ENCODE results near the gene SLC6A6.
"Not testable (repeated sequence)": the region's sequence is repeated elsewhere in the genome, so short reads cannot be mapped to it uniquely, and the experiment has no call there.

SLC6A6 gene

GRCh38 chr3:14503033-14503705 lies 100.8 kb downstream of the SLC6A6 start:
- no peak for DNase-seq

GRCh38 chr3:14503706-14504065 lies 101.3 kb downstream of the SLC6A6 start:
- no peak for DNase-seq

DNA sequence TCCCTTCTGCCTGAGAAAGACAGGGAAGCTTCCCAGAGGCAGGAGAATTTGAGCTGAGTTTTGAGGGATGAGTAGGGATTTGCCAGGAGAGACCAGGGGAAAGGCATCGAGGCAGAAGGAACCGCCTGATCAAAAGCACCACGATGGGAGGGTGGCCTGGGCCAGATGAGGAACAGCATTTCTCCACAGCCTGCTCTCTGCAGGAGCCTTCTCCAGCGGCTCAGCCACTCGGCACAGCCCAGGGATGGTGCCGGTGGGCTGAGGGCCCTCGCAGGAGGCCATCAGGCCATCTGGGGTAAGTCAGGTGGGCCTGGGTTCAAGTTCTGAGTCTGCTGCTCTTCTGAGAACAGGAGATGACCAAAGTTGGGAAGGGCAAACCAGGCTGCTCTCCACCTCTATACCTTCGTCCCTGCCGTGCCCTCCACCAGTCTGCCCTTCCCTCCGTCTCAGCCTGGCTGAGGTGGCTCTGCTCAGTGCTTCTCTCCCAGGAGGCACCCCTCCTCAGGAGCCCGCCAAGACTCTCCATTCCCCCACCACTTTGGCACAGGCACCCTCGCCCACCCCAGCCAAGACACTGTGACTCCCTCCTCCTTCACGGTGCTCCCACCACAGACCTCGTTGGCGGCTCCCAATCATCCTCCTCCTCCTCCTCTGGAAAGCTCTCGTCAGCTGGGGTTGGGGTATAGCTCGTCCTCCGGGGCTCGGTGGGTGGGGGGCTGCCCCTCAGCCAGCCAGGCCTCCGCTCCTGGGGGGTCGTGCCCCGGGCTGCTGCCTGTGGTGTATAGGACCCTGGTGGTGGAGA lies 102.8 kb downstream of the SLC6A6 start:
- DNase-seq: no peak

- DNase-seq: no peak
These were observed 103.5 kb downstream of the SLC6A6 start for GRCh38 chr3:14505803-14506500.

DNA sequence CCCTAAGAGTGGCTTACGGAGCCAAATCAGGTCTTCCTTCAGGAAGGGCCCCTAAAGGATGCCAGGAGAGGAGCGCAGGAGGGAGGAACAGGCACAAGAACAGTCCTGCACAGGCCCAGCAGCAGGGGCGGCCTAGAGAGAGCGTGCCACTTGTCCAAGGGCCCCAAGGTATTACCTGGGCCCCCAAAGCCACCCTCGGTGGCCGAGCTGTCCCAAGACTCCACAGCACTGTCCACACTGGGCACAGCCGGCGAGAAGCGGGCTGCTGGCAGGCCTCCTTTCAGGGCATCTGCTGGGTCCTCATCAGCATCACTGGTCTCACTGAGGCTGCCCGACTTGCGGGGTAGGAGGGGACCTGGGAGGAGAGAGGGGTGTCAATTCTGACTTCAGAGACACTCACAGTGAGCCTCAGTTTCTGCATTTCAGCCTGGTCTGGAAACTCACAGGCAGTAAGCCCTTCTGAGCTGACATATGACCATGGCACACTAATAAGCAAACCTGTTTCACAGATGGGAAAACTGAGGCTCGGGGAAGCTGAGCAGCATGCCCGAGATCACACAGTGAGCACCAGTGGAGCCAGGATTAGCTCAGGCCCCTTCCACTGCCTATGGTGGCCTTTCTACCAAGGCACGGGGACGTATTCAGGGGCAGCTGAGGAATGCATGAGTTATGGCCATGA lies 104.4 kb downstream of the SLC6A6 start:
- no peak for DNase-seq

DNA sequence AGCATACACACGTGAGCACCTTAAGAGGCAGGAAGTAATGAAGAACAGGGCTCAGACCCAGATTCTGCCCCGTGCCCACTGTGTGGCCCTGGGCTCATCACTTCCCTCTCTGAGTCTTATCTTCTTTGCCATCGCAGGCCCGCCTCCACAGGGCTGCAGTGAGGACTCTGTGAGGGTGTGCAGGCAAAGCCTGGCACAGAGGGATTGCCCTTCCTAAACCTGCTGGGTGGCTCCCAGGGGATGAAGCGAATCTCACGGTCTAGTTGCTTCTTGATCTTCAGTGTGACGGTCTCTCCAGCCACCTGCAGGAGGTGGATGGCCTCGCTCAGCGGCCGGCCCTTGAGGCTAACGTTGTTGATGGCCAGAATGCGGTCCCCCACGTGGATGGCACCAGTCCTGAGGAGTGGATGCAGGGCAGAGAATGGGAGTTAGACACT lies 104.9 kb downstream of the SLC6A6 start:
- no peak for DNase-seq

DNA sequence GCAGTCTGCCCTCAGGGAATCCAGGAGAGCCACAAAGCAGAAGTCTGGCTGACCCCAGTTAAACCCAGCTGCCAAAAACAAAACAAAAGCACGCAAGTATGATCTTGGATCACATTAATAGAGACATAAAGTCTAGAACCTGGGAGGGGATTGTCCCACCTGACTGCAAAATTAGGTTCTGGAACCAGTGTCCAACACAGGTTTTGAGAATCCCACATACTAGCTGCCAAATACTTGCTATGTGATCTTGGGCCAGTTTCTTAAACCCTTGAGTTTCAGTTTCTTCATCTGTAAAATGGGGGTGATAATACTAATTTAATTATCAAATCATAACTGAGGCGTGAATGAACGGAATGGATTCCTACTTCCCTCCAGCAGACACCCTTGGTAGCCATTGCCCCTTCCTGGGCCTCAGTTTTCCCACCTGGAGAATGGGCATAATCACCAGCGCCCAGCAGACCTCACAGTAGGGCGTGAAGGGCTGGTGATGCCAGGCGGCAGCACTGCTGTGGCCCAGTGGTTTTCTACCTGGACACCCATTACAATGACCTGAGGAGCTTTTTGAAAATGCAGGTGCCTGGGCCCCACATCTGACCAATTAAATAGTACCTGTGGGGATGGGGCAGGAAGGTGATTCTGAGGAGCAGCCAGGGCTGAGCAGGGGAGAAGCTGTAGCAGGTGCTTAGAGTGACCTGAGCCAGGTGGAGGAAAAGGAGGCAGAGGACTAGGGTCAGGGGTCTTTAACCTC lies 105.5 kb downstream of the SLC6A6 start:
- no peak for DNase-seq

DNA sequence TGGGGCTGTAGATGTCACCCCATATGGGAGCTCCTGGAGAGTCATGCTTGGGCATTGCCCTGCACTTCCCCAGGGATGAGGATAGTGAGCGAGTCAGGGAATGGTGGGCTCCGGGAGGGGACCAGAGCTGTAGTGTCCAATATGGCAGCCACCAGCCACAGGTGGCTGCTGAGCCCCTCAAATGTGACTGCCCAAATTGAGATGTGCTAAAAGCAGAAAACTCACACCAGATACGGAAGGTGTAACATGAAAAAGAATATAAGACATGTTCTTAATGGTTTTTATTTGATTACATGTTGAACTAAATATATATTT lies 106.1 kb downstream of the SLC6A6 start:
- DNase-seq: no peak

DNA sequence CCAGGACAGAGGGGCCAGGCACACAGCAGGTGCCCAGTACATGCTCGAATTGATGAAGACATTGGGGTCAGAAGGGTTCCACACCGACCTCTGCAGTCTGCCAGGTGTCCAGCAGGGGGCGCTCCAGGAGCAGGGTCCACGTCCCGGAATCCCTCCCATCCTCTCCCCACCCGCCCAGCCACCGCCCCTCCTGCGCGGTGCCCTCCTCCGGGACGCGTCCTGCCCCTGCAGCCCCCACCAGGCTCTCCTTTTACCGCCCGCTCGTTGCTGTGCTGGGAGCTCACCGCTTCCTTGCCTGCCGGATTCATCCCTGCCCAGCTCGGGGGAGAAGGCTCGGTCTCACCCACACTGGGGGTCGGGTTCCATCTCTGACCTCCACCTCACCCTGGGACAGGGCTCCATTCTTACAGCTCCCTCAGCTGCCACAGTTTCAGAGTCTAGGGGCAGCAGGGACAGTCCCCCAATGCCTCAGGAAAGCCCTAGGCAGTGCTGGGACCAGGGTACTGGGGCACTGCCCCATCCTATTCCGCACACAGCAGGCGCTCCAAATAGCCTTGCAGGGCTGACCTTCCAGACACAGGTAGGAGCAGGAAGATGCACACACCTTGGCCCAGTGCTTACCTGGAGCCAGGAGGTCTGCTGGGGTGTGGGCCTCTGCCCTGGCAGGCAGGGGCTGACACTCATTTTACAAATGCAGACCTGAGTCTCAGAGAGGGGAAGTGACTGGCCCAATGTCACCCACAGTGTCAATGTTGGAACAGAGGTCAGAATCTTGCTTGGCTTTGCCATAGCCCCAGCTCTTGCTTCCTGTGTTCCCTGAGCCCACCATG lies 106.8 kb downstream of the SLC6A6 start:
- DNase-seq: peak in 31 of 58 donors; percentile 5 to 79 (median 25)

DNA sequence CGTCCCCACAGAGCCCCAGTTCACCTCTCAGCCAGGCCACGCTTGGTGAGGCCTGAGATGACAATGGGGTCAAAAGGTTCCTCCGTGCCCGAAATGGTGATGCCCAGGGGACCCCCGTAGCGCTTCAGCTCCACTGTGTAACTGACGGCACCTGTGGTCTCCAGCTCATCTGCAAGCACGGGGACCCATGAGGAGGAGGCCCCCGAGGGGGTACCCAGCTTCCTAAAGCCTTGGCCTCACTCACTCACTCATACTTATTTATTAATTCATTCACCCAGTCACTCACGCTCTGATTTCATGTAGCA lies 107.3 kb downstream of the SLC6A6 start:
- no peak for DNase-seq

- DNase-seq: no peak
These were observed 108.6 kb downstream of the SLC6A6 start for GRCh38 chr3:14510838-14511622.

GRCh38 chr3:14511623-14512280 lies 109.3 kb downstream of the SLC6A6 start:
- DNase-seq: no peak

GRCh38 chr3:14512281-14512941 lies 110.0 kb downstream of the SLC6A6 start:
- no peak for DNase-seq

GRCh38 chr3:14512942-14513327 lies 110.5 kb downstream of the SLC6A6 start:
- DNase-seq: no peak

DNA sequence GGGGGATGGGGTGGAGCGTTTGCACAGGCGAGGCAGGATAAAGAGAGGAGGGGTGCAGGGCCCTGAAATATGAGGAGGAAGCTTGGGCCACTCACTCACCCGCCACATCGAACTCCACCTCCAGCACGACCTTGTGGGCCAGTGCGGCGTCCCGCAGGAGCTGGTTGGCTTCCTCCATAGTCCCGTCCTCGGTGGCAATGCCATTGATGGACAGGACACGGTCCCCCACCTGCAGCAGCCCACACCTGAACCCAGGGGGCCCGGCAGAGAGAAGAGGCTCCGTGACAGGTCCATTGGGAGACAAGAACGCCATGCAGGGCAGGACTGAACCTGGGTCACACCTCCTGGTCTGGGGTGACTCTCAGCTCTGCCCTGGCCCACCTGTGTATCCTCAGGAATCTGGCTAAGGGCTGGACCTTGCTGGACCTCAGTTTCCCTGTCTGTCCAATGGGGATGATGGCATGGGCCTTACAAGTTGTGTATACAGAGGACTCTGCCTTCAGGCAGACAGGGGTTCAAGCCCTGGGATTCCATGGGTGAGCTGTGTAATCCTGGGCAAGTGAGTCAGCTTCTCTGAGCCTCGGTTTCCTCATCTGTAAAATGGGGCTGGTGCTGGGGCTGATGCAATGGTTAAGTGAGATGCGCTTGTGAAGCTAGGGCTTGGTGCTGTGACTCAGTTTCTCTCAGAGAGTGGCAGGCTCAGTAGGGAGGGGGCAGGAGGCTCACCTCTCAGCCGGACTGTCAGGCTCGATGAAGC lies 111.3 kb downstream of the SLC6A6 start:
- DNase-seq: no peak

- DNase-seq: no peak
These were observed 111.9 kb downstream of the SLC6A6 start for GRCh38 chr3:14514323-14514720.

GRCh38 chr3:14515526-14515925 lies 113.1 kb downstream of the SLC6A6 start:
- not testable (repeated sequence) for DNase-seq
